ENCODE data around the gene CAMTA1. TPM values are rescaled to one million over a fixed set of nuclear protein-coding genes. Genes with fewer than 3 reads are reported as not detected.

Gene CAMTA1
- total and polyA plus RNA-seq, 12 donors = 123 to 265 (median 142) TPM

DNA sequence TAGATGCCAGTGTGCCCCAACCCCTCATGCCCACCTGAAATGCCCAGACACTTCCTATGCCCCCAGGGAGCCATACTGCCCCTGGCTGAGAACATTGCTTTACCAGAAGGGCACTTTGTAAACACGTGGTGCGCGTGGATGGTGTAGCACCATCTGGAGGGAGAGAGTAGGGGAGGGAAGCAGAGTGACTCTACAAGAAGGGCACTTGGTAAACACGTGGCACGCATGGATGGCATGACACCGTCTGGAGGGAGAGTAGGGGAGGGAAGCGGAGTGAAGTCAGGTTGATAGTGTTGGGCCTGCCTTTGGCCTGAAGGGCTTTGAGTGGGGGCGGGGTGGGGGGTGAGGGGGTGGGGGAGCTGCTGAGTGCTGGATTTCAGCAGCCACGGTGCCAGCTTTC lies 661.8 kb downstream of the CAMTA1 start:
- Histone ChIP-seq H3K27ac (no peak overlapping the region), H3K9me3 (no peaks in the 10 kb centered on the region), H3K4me1 (no peaks in the 10 kb centered on the region), H3K4me3 (no peak overlapping the region), H3K36me3 (no peaks in the 10 kb centered on the region), H3K27me3 (no peaks in the 10 kb centered on the region)
- intact Hi-C loops (cut with DNase I) = no loop called here
- WGBS, 2 donors = 63 to 71% methylated on average over 9 of the region's 9 CpGs
- DNase-seq (no peak), ATAC-seq (peak in 3 of 8 donors; percentile 23 to 26 (median 25))
- TF ChIP-seq, protein P1, sequence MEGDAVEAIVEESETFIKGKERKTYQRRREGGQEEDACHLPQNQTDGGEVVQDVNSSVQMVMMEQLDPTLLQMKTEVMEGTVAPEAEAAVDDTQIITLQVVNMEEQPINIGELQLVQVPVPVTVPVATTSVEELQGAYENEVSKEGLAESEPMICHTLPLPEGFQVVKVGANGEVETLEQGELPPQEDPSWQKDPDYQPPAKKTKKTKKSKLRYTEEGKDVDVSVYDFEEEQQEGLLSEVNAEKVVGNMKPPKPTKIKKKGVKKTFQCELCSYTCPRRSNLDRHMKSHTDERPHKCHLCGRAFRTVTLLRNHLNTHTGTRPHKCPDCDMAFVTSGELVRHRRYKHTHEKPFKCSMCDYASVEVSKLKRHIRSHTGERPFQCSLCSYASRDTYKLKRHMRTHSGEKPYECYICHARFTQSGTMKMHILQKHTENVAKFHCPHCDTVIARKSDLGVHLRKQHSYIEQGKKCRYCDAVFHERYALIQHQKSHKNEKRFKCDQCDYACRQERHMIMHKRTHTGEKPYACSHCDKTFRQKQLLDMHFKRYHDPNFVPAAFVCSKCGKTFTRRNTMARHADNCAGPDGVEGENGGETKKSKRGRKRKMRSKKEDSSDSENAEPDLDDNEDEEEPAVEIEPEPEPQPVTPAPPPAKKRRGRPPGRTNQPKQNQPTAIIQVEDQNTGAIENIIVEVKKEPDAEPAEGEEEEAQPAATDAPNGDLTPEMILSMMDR (IDR thresholded peaks at IDR 0.05) = no peak

DNA sequence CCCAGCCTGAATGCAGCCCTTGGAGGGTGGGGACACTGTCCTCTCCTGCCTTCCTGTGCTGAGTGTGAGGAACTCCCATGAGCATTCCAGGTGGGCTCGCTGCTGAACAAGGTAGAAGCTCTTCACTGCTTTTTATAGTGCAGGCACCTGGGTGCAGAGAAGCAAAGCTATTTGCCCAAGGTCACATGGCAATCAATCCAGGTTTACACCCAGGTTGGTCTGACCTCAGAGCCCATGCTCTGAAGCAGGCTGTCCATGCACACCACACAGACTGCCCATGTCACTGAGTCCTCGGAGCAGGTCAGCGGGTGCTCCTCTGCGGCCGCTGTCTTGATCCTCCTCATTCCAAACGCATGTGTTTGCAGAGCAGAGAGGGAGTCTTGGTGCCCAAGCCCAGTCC lies 662.5 kb downstream of the CAMTA1 start:
- Histone ChIP-seq H3K4me3 (no peak overlapping the region), H3K27ac (no peak overlapping the region), H3K4me1 (no peaks in the 10 kb centered on the region), H3K27me3 (no peaks in the 10 kb centered on the region), H3K36me3 (no peaks in the 10 kb centered on the region), H3K9me3 (no peaks in the 10 kb centered on the region)
- TF ChIP-seq, protein P1 (IDR thresholded peaks at IDR 0.05) = no peak
- no peak for DNase-seq
- intact Hi-C loops (cut with DNase I) = no loop called here
- no peak for ATAC-seq
- 88 to 97% methylated on average over 6 of the region's 6 CpGs for WGBS, 2 donors

DNA sequence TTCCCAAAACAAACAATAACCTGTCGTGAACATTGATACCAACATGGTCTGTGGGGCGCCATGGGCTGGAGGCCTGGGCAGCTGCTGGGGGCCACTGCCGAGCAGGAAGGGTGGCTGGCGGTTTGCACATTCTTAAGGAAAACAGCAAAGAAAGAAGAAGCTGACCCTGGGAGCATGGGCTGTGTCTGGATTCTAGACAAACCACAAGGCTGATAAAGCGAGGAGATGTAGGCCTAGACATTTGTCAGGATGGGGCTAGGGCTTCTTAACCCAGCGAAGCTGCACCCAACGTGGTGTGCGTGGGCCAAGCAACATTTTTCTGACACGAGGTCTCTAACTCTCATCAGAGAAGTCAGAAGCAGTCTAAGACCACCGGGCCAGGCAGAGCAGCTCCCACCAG lies 663.7 kb downstream of the CAMTA1 start:
- Histone ChIP-seq H3K9me3 (no peaks in the 10 kb centered on the region), H3K27me3 (no peaks in the 10 kb centered on the region), H3K4me1 (no peaks in the 10 kb centered on the region), H3K27ac (no peak overlapping the region), H3K36me3 (no peaks in the 10 kb centered on the region), H3K4me3 (no peak overlapping the region)
- DNase-seq = no peak
- no peak for ATAC-seq
- 92 to 97% methylated on average over 10 of the region's 10 CpGs for WGBS, 2 donors
- TF ChIP-seq, protein P1 (IDR thresholded peaks at IDR 0.05) = no peak
- intact Hi-C loops (cut with DNase I) = no loop called here

DNA sequence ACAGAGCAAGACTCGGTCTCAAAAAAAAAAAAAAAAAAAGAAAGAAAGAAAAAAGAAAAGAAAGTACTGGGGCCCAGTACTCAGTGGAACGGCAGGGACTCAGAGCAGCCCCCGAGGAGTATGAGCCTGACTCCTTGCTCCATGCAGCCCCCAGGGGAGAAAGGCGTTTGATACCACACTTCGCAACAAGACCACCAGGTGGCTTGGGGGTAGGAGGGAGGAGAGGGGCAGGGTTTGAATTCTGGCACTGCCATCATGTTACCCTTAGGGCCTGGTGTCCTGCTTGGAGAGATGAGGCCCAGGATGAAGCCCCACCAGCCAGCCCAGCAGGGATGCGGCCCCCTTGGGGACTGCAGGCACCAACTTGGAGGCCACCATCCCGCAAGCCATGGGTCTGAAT lies 664.5 kb downstream of the CAMTA1 start:
- WGBS, 2 donors = 95% methylated on average over 7 of the region's 7 CpGs
- intact Hi-C loops (cut with DNase I) = loop anchor here in 6 of 10 donors (5.0 to 10.0 kb wide), 2 partner anchors 195 to 198 kb away; no protein-coding TSS in a partner anchor

More for the DNA sequence above, 664.5 kb downstream of the CAMTA1 start:
- TF ChIP-seq, protein P1 (IDR thresholded peaks at IDR 0.05) = no peak
- no peaks in the 10 kb centered on the region for H3K36me3 ChIP-seq
- no peaks in the 10 kb centered on the region for H3K27me3 ChIP-seq
- ATAC-seq (no peak), DNase-seq (no peak)
- H3K4me3 ChIP-seq = no peak overlapping the region
- H3K9me3 ChIP-seq = no peaks in the 10 kb centered on the region
- peaks cover 0 to 5% (median 0%) of the 10 kb centered on the region in 9 donors for H3K4me1 ChIP-seq
- no peak overlapping the region for H3K27ac ChIP-seq
